Kidney epithelial cell (primary cell): ENCODE results near the gene FGL2. TPM values are rescaled to one million over a fixed set of nuclear protein-coding genes. Genes with fewer than 3 reads are reported as not detected.
"Not testable (repeated sequence)": the region's sequence is repeated elsewhere in the genome, so short reads cannot be mapped to it uniquely, and the experiment has no call there.

Source experiments
- DNase-seq: peaks from one replicate; pipeline ENCODE4 v3.0.0-alpha.2; 2010; ENCODE audit warnings: low read depth
- H3K27me3 ChIP-seq: 2 replicates; pipeline ENCODE4 v1.6.0; 2011; ENCODE audit warnings: low read length; ENCODE audit not compliant: control insufficient read depth, insufficient read depth
- H3K36me3 ChIP-seq: 2 replicates; pipeline ENCODE4 v1.5.1; 2011; ENCODE audit warnings: low read length; ENCODE audit not compliant: control insufficient read depth, insufficient read depth
- H3K4me3 ChIP-seq: 2 replicates; pipeline ENCODE4 v1.5.1; 2011; ENCODE audit warnings: low read depth, mild to moderate bottlenecking, control low read depth, low read length
- total RNA-seq: library from RNA; depleted of rRNA; stranded (reverse); fragments of >200 nt; gene quantifications from 2 replicates; pipeline ENCODE4 v1.2.3, GENCODE V29; 2015
- TF ChIP-seq, protein P1 (sequence below): IDR thresholded peaks from 2 replicates; pipeline ENCODE4 v1.5.1; 2011; ENCODE audit warnings: mild to moderate bottlenecking, moderate library complexity, low read length, control low read depth, inconsistent platforms; ENCODE audit not compliant: insufficient read depth, poor library complexity, severe bottlenecking

FGL2 gene
- total RNA-seq, 1 donor from 2014 or later: 0.13 TPM

DNA sequence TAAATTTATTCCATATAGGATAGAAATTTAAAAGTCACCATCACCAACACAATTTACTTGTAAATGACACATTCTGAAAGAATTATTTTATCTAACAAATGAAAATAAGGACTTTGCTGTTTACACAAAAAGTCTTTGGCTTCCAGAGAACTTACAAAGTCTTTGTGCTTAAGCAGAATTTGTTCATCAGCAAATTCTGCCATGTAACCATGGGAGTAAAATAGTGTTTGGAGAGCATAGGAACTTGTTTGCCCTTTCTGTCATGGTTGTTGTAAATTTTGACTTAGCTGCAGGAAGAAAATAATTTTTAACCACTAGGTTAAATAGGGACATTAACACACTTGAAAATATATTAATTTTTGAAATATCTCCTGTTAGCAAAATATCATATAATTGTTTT lies 15.2 kb downstream of the FGL2 start:
- H3K27me3 ChIP-seq: no peaks in the 10 kb centered on the region
- no peak overlapping the region for H3K4me3 ChIP-seq
- H3K36me3 ChIP-seq: no peaks in the 10 kb centered on the region
- TF ChIP-seq, protein P1, sequence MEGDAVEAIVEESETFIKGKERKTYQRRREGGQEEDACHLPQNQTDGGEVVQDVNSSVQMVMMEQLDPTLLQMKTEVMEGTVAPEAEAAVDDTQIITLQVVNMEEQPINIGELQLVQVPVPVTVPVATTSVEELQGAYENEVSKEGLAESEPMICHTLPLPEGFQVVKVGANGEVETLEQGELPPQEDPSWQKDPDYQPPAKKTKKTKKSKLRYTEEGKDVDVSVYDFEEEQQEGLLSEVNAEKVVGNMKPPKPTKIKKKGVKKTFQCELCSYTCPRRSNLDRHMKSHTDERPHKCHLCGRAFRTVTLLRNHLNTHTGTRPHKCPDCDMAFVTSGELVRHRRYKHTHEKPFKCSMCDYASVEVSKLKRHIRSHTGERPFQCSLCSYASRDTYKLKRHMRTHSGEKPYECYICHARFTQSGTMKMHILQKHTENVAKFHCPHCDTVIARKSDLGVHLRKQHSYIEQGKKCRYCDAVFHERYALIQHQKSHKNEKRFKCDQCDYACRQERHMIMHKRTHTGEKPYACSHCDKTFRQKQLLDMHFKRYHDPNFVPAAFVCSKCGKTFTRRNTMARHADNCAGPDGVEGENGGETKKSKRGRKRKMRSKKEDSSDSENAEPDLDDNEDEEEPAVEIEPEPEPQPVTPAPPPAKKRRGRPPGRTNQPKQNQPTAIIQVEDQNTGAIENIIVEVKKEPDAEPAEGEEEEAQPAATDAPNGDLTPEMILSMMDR: no peak
- no peak for DNase-seq

DNA sequence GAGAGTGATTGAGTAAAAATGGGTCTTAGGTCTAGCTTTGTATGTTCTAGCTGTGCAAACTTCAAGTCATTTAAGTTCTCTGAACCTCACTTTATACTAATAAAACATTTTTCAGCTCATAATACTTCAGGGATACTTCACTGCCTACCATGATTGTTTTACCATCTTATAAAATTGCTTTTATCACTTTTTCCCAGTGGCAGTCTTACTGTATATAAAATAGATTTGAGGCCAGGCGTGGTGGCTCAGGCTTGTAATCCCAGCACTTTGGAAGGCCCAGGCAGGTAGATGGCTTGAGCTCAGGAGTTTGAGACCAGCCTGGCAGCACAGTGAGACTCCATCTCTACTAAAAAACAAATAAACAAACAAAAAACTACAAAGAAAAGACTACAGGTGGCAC lies 17.4 kb downstream of the FGL2 start:
- TF ChIP-seq, protein P1: no peak
- no peaks in the 10 kb centered on the region for H3K36me3 ChIP-seq
- no peak for DNase-seq
- H3K27me3 ChIP-seq: no peaks in the 10 kb centered on the region
- H3K4me3 ChIP-seq: no peak overlapping the region

DNA sequence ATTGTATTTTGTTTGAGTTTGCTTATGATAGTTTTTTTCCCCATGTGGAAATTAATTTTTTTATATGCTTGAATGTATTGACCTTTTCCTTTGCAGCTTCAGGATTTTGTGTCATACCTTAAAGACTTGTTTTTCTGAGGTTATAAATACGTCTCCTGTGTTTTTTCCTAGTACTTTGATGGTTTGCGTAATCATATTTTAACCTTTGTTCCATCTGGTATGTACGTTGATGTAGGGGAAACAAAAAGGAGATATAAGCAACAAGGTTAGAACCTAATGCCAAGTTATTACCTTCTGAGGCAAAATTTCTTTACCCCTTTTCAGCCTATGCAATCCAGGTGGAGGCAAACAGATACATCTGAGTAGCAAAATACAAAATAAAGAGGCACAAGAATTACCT lies 17.9 kb downstream of the FGL2 start:
- H3K36me3 ChIP-seq: no peaks in the 10 kb centered on the region
- DNase-seq: no peak
- no peak overlapping the region for H3K4me3 ChIP-seq
- no peaks in the 10 kb centered on the region for H3K27me3 ChIP-seq
- TF ChIP-seq, protein P1: no peak

DNA sequence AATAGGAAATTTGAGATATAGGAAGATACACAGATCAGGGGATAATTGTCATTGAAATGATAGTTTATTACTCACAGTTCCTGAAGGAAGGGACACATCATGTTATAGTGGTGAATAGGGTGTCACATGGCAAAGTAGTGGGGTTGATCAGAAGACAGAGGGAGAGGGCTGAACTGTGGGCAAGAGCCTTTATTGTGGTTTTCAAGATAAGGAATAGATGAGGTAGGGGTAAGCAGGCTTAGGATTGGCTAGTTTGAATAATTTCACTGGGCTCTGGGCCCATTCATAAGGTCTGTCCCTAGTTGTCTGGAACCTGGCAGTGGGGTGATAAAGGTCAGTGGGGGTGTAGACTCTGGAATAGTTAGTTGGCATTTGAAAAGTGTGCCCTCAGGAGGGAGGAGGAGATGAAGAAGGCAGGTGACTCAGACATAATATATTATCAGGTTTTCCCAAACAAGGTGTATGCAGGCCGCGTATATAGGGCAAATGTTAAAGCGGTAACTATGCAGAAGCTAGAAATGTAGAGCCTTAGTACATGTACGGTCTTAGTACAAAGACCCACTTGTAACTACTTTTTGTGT lies 18.5 kb downstream of the FGL2 start:
- no peak overlapping the region for H3K4me3 ChIP-seq
- H3K27me3 ChIP-seq: no peaks in the 10 kb centered on the region
- H3K36me3 ChIP-seq: no peaks in the 10 kb centered on the region
- TF ChIP-seq, protein P1: no peak
- DNase-seq: no peak

DNA sequence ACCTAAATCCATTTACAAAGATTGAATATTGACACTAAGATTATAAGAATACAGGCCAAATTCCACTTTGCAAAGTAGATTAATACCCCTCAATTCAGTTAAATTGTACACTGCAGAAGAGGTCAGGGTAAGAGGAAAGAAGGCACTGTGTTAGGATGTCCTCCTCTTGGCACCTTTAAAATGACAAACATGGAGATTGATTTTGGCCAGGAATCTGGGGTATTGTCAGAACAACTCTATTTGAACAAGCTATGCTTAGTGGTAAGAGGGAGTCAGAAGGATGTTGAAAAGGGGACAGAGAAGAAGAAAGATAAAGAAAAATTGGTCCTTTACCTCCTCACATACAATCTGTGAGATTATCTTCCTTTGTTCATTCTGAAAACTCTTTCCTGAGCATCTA lies 21.6 kb downstream of the FGL2 start:
- not testable (repeated sequence) for H3K27me3 ChIP-seq, H3K36me3 ChIP-seq, DNase-seq, H3K4me3 ChIP-seq

DNA sequence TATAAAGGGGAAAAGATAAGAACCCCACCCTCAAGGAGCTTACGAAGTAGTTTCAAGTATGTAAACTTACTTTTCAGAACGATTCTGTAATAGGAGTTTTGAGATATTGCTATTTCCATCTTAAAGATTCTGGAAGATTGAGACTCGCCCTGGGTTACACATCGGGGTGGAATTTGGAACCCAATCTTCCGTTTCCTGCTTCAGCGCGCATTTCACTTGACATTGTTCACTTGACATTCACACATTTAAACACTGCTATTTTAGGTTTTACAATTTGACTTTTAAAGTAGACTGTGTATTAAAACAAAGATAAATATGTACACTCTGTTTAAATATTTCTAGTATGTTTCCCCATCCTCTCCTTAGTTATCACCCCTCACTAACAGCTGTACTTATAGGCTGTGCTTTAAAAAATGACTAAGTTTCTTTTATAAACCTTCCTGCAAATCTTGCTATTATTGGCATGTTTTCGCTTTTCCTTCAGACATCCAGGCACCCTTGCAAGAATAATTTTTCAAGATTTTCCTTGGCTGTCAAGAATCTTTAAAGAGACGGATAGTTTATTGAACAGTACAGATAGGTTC lies 22.2 kb downstream of the FGL2 start:
- H3K4me3 ChIP-seq, H3K27me3 ChIP-seq, DNase-seq, H3K36me3 ChIP-seq: not testable (repeated sequence)

DNA sequence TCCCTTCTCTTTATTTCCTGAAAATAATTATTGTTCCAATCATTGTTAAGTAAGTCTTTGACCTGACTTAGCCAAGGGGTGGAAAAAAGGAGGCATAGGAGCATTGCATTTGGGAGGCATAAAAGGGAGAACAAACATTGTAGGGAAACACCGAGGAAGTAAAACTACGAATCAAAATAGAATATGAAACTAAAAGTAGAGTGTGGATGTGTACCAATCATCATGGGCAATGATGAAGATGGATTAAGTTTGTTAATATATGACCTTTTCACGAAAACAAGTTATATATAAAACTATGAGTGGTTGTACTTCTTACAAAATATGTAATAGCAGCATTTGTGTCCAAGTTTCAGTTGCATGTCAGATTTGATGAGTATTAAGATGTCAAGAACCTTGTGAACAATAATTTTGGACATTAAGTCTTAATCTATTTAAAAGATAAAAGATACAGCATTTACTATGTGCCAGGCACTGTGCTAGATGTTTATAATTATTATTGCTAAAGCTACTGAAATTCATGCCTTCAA lies 24.3 kb downstream of the FGL2 start:
- H3K36me3 ChIP-seq, H3K27me3 ChIP-seq, DNase-seq, H3K4me3 ChIP-seq: not testable (repeated sequence)

DNA sequence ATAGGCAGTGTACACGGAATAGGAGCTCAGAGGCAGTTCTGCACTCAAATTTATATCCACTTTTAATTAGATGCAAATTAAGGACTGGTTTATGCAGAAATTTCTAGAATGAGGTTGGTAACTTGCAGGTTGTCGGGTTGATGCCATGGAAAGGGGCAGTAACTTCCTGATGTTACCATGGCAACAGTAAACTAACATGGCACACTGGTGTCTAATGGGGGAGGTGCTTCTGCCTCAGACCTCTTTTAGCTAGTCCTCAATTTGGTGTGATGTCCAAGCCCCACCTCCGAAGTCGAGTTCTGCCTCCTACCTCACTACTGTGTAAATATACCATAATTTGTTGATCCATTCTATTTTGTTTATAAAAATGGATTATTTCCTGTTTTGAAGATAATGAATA lies 25.2 kb downstream of the FGL2 start:
- H3K4me3 ChIP-seq, DNase-seq, H3K36me3 ChIP-seq, H3K27me3 ChIP-seq: not testable (repeated sequence)

DNA sequence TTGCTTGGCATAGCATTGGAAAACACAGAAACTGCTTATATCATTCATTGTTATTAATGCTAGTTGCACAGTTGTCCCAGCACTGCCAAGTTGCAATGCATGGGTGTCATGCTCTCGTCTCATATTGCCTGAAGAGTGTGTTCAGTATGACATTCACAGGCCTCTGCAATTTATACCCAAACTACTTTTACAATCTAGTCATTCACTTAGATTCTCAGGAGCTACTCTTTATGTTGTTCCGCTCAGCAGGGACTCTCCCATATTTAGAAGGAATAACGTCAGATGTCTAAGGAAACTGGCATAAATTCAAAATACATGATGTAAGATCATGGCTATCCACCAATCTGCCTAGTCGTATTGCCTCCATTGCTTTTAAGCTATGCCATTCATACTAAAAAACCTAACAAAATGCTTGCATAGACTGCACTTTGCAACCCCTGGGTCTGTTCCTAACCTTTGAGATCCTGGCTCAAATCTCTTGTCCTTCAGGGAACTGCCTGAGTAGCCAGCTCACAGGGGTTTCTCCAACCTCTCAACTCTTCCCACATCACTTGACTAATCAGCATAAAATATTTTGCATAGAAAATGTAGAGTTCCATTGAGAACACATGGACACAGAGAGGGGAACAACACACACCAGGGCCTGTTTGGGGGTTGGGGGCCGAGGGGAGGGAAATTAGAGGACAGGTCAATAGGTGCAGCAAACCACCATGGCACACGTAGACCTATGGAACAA lies 27.0 kb downstream of the FGL2 start:
- not testable (repeated sequence) for H3K4me3 ChIP-seq, DNase-seq, H3K36me3 ChIP-seq, H3K27me3 ChIP-seq

DNA sequence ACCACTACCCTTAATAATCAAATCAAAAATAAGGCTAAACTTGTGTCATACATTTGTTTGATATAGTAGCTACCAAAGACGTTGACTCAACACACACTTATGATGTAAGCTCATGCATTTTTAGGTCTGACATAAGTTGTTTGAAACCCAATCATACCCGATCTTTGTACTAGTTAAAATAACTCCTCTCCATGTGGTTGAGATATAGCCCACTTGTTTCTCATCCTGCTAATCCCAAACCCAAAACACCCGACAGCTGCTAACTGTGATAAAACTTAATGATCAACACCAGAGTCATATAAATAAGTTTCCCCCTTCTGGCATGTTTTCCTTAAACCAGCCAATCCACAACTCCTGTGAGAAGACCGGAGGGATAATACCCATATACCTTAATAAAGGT lies 28.5 kb downstream of the FGL2 start:
- not testable (repeated sequence) for H3K27me3 ChIP-seq, H3K4me3 ChIP-seq, H3K36me3 ChIP-seq, DNase-seq
